HepG2 (cell line): Measurements from ENCODE around the gene AADACL4. TPM values are rescaled to one million over a fixed set of nuclear protein-coding genes. Genes with fewer than 3 reads are reported as not detected.
A peak's percentile ranks its signal among the peaks of the same experiment; 100 is the strongest.

Source experiments
- CSRNP2 ChIP-seq: sonication (generic); formaldehyde crosslinking; conservative IDR thresholded peaks from 2 replicates; pipeline ENCODE4 v1.8.0; 2022; ENCODE audit warnings: low read depth, missing genetic modification reagents
- DRAP1 ChIP-seq: IDR thresholded peaks from 2 replicates; pipeline ENCODE4 v1.6.1; 2016; ENCODE audit warnings: missing genetic modification reagents, missing compliant biosample characterization
- FOXA3 ChIP-seq: IDR thresholded peaks from 2 replicates; pipeline ENCODE4 v1.6.1; 2016; ENCODE audit warnings: missing genetic modification reagents, missing compliant biosample characterization
- KAT8 ChIP-seq: IDR thresholded peaks from 2 replicates; pipeline ENCODE4 v1.6.1; 2016; ENCODE audit warnings: missing genetic modification reagents, missing compliant biosample characterization
- KLF11 ChIP-seq: IDR thresholded peaks from 2 replicates; pipeline ENCODE4 v1.6.1; 2016; ENCODE audit warnings: missing compliant biosample characterization
- KLF16 ChIP-seq, 2 experiments: sonication (generic) in 1 of 2; formaldehyde crosslinking in 1 of 2; IDR thresholded peaks; 2 replicates each; pipeline versions ENCODE4 v1.6.1 to v1.8.0; 2016 to 2023; ENCODE audit warnings: missing genetic modification reagents in 2 of 2, missing compliant biosample characterization in 1 of 2
- MBNL3 ChIP-seq: fragments of 250-450 bp; sonication (Bioruptor Pico); conservative IDR thresholded peaks from 2 replicates; pipeline ENCODE4 v1.8.0; 2022; ENCODE audit warnings: mild to moderate bottlenecking, inconsistent platforms
- MED1 ChIP-seq: sonication (generic); formaldehyde crosslinking; IDR thresholded peaks from 2 replicates; pipeline ENCODE4 v1.4.0; 2020; ENCODE audit warnings: missing genetic modification reagents
- MLLT10 ChIP-seq: sonication (generic); formaldehyde crosslinking; IDR thresholded peaks from 2 replicates; pipeline ENCODE4 v1.4.0; 2020; ENCODE audit warnings: missing genetic modification reagents
- MYPOP ChIP-seq: sonication (generic); formaldehyde crosslinking; IDR thresholded peaks from 2 replicates; pipeline ENCODE4 v1.8.1; 2023; ENCODE audit warnings: mild to moderate bottlenecking, moderate library complexity, missing genetic modification reagents
- NFIB ChIP-seq: sonication (generic); formaldehyde crosslinking; IDR thresholded peaks from 2 replicates; pipeline ENCODE4 v1.9.0; 2021; ENCODE audit warnings: missing genetic modification reagents, mild to moderate bottlenecking, borderline replicate concordance
- RELA ChIP-seq: sonication (generic); formaldehyde crosslinking; IDR thresholded peaks from 2 replicates; pipeline ENCODE4 v1.4.0; 2020; ENCODE audit warnings: missing genetic modification reagents
- REXO4 ChIP-seq: sonication (generic); formaldehyde crosslinking; IDR thresholded peaks from 2 replicates; pipeline ENCODE4 v1.8.0; 2022; ENCODE audit warnings: missing genetic modification reagents, mild to moderate bottlenecking, borderline replicate concordance
- RNF2 ChIP-seq: fragments of 450-650 bp; conservative IDR thresholded peaks from 2 replicates; pipeline ENCODE4 v1.6.1; 2016; ENCODE audit warnings: low read depth
- RORA ChIP-seq: sonication (generic); formaldehyde crosslinking; IDR thresholded peaks from 2 replicates; pipeline ENCODE4 v1.5.0; 2020; ENCODE audit warnings: mild to moderate bottlenecking, missing genetic modification reagents, moderate library complexity
- SMARCC2 ChIP-seq: fragments of 450-650 bp; IDR thresholded peaks from 2 replicates; pipeline ENCODE4 v1.6.1; 2017; ENCODE audit warnings: antibody characterized with exemption, mild to moderate bottlenecking
- SOX13 ChIP-seq, 3 experiments: fragments of 450-650 bp in 1 of 3; sonication (generic) in 1 of 3; formaldehyde crosslinking in 1 of 3; IDR thresholded peaks in 2 of 3; conservative IDR thresholded peaks in 1 of 3; 2 replicates each; pipeline versions ENCODE4 v1.5.0 to v1.6.1; 2016 to 2020; ENCODE audit warnings: antibody characterized with exemption in 1 of 3, mild to moderate bottlenecking in 1 of 3, missing compliant biosample characterization in 1 of 3, missing genetic modification reagents in 1 of 3, moderate library complexity in 1 of 3
- SOX5 ChIP-seq: IDR thresholded peaks from 2 replicates; pipeline ENCODE4 v1.6.1; 2016; ENCODE audit warnings: borderline replicate concordance
- SP1 ChIP-seq, 2 experiments: fragments of 450-650 bp in 1 of 2; sonication (generic) in 1 of 2; formaldehyde crosslinking in 1 of 2; IDR thresholded peaks; 2 replicates each; pipeline versions ENCODE4 v1.4.0 to v1.6.1; 2016 to 2020; ENCODE audit warnings: missing genetic modification reagents in 1 of 2
- TRIM24 ChIP-seq: sonication (generic); formaldehyde crosslinking; IDR thresholded peaks from 2 replicates; pipeline ENCODE4 v1.8.0; 2022; ENCODE audit warnings: mild to moderate bottlenecking, missing genetic modification reagents
- WIZ ChIP-seq: sonication (generic); formaldehyde crosslinking; IDR thresholded peaks from 2 replicates; pipeline ENCODE4 v1.5.1; 2020; ENCODE audit warnings: mild to moderate bottlenecking, missing genetic modification reagents
- XBP1 ChIP-seq: sonication (generic); formaldehyde crosslinking; IDR thresholded peaks from 2 replicates; pipeline ENCODE4 v1.5.0; 2020; ENCODE audit warnings: missing genetic modification reagents
- ZBTB7B ChIP-seq: sonication (generic); formaldehyde crosslinking; IDR thresholded peaks from 2 replicates; pipeline ENCODE4 v1.4.0; 2020; ENCODE audit warnings: missing genetic modification reagents
- ZBTB8A ChIP-seq: sonication (generic); formaldehyde crosslinking; IDR thresholded peaks from 2 replicates; pipeline ENCODE4 v1.4.0; 2020; ENCODE audit warnings: mild to moderate bottlenecking, low read depth, missing genetic modification reagents, borderline replicate concordance
- ZNF317 ChIP-seq: sonication (generic); formaldehyde crosslinking; IDR thresholded peaks from 2 replicates; pipeline ENCODE4 v1.5.0; 2020; ENCODE audit warnings: mild to moderate bottlenecking, missing genetic modification reagents
- ZNF564 ChIP-seq: sonication (generic); formaldehyde crosslinking; IDR thresholded peaks from 2 replicates; pipeline ENCODE4 v1.8.1; 2023; ENCODE audit warnings: mild to moderate bottlenecking, missing genetic modification reagents
- ZNF883 ChIP-seq: sonication (generic); formaldehyde crosslinking; IDR thresholded peaks from 2 replicates; pipeline ENCODE4 v1.5.1; 2020; ENCODE audit warnings: mild to moderate bottlenecking, missing genetic modification reagents; ENCODE audit errors: not compliant biosample characterization
- polyA plus RNA-seq, 8 experiments: library from polyadenylated mRNA; depleted of rRNA in 3 of 8; stranded (reverse) in 7 of 8; unstranded in 1 of 8; fragments of >200 nt; fragmentation: Illumina TruSeq in 4 of 8; extraction: Trizol in 4 of 8; gene quantifications; 2 replicates each; pipeline versions ENCODE4 v1.2.1 to v1.2.3, GENCODE V29; 2011 to 2016; ENCODE audit warnings: low read depth in 4 of 8, missing spikeins in 1 of 8, mixed read lengths in 1 of 8; ENCODE audit not compliant: insufficient read depth in 1 of 8
- total RNA-seq, 5 experiments: library from RNA; depleted of rRNA; stranded (reverse); fragments of >200 nt; fragmentation: Illumina TruSeq; extraction: Trizol; gene quantifications; 2 replicates each; pipeline ENCODE4 v1.2.3, GENCODE V29; 2016; ENCODE audit warnings: low read depth in 1 of 5

AADACL4 gene
- total and polyA plus RNA-seq, 2 of the 13 experiments (the other 11 are each of a cell fraction or from before 2014, with no cell fraction given): not detected

- TF ChIP-seq KAT8 (CRISPR knock-in tag): peak; percentile 77; the same call in 1 of the 2 replicates
- TF ChIP-seq WIZ (CRISPR knock-in tag): no peak
- TF ChIP-seq SP1 (IDR thresholded peaks at IDR 0.05): no peak
- TF ChIP-seq SP1 (CRISPR knock-in tag; IDR thresholded peaks at IDR 0.05): peak; percentile 48
- TF ChIP-seq TRIM24 (CRISPR knock-in tag): 0 out of 2 replicates have a peak, but pooled peaks have one; percentile 6
- TF ChIP-seq RELA (CRISPR knock-in tag): no peak
- TF ChIP-seq RORA (CRISPR knock-in tag): no peak
- 0 out of 2 replicates have a peak, but pooled peaks have one; percentile 32 for TF ChIP-seq MYPOP
- TF ChIP-seq NFIB (CRISPR knock-in tag): no peak; the same call in 1 of the 2 replicates
- TF ChIP-seq ZBTB7B: peak; percentile 80
- TF ChIP-seq FOXA3: peak; percentile 74
- TF ChIP-seq KLF16 (CRISPR knock-in tag; IDR thresholded peaks at IDR 0.05): peak in 1 of 2 experiments; percentile 86; a peak in 2 of 4 replicates
- no peak for TF ChIP-seq SMARCC2
- TF ChIP-seq DRAP1 (CRISPR knock-in tag): peak; percentile 98
- no peak for TF ChIP-seq CSRNP2 (CRISPR knock-in tag)
- peak; percentile 68; the same call in 1 of the 2 replicates for TF ChIP-seq SOX13 (IDR thresholded peaks at IDR 0.05)
- peak in 1 of 2 experiments; percentile 86; a peak in 2 of 4 replicates for TF ChIP-seq SOX13 (CRISPR knock-in tag; conservative IDR thresholded peaks at IDR 0.05 in 1 of 2, IDR thresholded peaks at IDR 0.05 in 1 of 2)
- TF ChIP-seq ZNF883 (CRISPR knock-in tag): no peak
- TF ChIP-seq MBNL3: no peak
- TF ChIP-seq MED1: peak; percentile 98
- peak; percentile 87 for TF ChIP-seq SOX5 (CRISPR knock-in tag)
- TF ChIP-seq ZNF317: peak; percentile 48
- no peak for TF ChIP-seq REXO4 (CRISPR knock-in tag)
- TF ChIP-seq KLF11 (CRISPR knock-in tag): peak; percentile 70; the same call in 1 of the 2 replicates
- no peak for TF ChIP-seq RNF2
- peak; percentile 100 for TF ChIP-seq ZNF564
- no peak for TF ChIP-seq ZBTB8A (CRISPR knock-in tag)
- peak; percentile 46; the same call in 1 of the 2 replicates for TF ChIP-seq XBP1 (CRISPR knock-in tag)
- no peak for TF ChIP-seq MLLT10 (CRISPR knock-in tag)
These were observed 24.7 kb upstream of the AADACL4 start (continued) for GRCh38 chr1:12618965-12619791.
